ENCODE measurements around the gene SPEM2.

SPEM2 gene

GRCh38 chr17:7425316-7425715 lies at the start of gene SPEM2:
Gene SPEM2 (plus strand): TSS chr17:7425616. CDS start chr17:7425689, 73 bp downstream.
- no peak for DNase-seq

DNA sequence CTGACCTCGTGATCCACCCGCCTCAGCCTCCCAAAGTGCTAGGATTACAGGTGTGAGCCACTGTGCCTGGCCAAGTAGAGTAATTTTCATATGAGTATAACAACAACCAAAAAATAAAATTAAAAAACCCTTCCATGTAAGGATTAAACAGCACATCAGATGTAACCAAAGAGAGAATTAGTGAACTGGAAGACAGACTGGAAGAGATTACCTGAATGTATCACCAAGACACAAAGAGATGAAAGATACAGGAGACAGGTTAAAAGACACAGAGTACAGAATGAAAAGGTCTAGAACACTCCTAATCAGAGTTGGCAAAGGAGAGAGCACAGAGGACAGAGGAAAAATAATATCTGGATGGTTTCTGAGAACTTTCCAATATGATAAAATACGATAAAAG lies 46.3 kb upstream of the SPEM2 start:
- DNase-seq: no peak

DNA sequence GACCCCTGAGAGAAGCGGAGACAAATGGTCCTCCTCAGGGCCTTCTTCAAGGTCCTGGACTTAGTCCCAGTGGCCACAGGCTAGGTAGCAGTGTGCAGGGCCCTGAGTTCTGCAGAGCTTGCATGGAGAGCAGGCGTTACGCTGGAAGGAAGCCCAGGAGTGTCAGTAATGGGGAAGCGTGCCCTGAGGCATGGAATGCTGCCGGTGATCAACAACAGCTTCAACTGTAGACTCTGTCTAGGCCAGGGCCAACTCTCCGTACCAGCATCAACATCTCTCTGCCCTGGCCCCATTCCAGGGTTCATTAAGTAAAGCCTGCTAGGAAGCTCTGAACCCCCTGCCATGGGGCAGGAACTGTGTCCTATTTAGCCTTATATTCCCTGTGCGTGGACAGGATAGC lies 45.1 kb upstream of the SPEM2 start:
- DNase-seq: peak in 2 of 3 experiments; percentile 6 to 23

GRCh38 chr17:7380855-7381683 lies 44.3 kb upstream of the SPEM2 start, which contains the start of gene TNK1:
Gene TNK1 (plus strand): TSS chr17:7381089. CDS start chr17:7382927, 1,838 bp downstream.
- DNase-seq: peak in 2 of 3 experiments; percentile 9 to 14

- DNase-seq: no peak
Observed at GRCh38 chr17:7382901-7383300, 42.5 kb upstream of the SPEM2 start.

DNA sequence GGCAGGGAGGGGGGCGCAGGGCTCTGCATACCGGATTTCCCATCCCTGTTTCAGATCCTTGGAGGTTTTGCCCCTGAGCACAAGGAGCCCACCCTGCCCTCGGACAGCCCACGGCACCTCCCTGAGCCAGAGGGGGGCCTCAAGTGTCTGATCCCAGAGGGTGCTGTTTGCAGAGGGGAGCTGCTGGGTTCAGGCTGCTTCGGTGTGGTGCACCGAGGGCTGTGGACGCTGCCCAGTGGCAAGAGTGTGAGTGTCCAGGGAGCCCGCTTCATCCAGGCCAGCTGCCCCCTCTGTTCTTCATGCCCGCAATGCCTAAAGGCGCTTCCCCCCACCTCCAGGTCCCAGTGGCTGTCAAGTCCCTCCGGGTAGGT lies 42.1 kb upstream of the SPEM2 start:
- DNase-seq: no peak

GRCh38 chr17:7383742-7384488 lies 41.5 kb upstream of the SPEM2 start:
- peak in 1 of 3 experiments; percentile 63 for DNase-seq

- DNase-seq: no peak
Observed at GRCh38 chr17:7384489-7385081, 40.8 kb upstream of the SPEM2 start.

DNA sequence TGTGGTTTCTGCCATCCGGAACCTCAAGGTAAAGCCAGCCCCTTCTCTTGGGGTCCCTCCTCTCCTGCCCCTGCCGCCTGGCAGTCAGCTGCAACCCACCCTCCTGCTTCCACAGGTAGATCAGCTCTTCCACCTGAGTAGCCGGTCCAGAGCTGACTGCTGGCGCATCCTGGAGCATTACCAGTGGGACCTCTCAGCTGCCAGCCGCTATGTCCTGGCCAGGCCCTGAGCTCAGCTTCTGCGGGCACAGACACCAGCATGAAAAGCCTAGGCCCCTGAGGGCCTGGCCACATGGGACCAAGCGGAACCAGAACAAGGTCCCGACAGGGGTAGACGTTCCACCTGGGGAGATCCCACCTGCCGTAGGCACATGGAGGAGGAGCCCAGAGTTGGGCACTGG lies 36.6 kb upstream of the SPEM2 start:
- DNase-seq: no peak

- DNase-seq: no peak
Observed at GRCh38 chr17:7389924-7390910, 35.2 kb upstream of the SPEM2 start.

DNA sequence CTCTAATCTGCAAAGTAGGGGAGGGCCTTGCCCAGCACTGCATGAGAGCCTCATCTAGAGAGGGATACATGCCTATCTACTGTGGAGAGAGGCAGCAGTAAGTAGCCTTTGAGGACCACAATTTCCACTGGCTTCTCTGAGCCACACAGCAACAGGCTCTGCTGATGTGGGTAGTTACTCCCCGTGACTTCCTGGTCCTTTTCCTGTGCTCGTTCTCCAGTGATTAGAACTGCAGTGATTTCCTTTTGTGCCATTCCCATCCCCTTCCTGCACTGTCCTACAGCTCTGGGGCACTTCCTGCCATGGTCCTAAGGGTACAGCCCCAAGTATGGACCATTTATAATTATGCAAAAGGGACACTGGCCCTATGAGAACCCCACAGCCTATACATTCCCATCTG lies 34.1 kb upstream of the SPEM2 start:
- DNase-seq: no peak

- DNase-seq: no peak
Observed at GRCh38 chr17:7392696-7393612, 32.5 kb upstream of the SPEM2 start.

GRCh38 chr17:7393613-7394451 lies 31.6 kb upstream of the SPEM2 start:
- DNase-seq: peak; percentile 46 to 75 (median 68)

DNA sequence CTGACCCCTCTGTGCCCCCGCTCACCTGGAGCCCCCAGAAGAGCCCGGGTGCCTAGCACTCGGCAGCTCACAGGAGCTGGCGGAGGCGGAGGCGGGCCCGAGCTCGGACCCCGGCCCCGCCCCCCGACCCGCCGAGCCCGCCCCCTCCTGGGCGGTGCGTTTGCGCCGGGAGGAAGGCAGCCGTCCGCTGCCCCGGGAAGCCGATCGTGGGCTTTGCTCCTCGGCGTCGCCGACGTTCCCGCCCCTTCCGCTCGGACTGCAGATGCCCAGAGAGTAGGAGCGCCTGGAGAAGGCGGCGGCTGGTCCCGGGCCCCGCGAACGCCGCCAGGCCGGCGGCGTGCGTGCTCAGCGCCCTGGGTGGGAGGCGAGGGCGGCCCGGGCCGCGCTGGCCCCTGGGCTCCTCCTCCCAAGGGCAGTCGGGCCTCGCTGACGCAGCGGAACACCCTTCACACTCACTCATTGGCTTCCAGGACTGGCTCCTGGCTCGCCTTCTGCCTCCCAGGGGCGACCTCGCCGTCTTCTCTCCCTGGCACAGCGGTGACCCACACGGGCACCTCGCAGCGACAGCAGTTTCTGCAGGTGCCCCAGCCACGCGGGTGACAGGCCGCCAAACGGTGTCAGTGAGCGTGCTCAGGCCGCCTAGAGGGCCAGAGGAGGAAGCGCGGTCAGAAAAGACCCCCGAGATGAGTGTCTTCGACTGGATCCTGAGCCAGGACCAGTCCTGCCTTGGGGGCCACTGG lies 30.8 kb upstream of the SPEM2 start, which contains the start of gene PLSCR3:
TSS of gene PLSCR3 (minus strand) at position 74 of the 740 bp plus-strand sequence. CDS start 415 bp downstream, outside the sequence.
- DNase-seq: peak; percentile 75 to 81 (median 77)

DNA sequence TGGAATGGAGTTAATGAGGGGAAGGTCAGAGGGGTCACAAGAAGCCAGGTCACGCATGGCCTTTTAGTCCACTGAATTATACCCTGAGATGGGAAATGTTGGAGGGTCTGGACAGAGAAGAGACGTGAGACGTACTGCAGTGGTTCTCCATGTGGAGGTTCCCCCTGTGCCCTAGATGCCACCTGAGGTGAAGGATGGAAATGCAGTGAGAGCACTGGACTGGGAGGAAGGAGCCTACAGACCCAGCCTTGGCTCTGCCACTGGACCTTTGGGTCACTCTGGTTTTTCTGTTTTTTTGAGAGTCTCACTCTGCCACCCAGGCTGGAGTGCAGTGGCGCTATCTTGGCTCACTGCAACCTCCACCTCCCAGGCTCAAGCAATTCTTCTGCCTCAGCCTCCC lies 29.3 kb upstream of the SPEM2 start:
- no peak for DNase-seq

DNA sequence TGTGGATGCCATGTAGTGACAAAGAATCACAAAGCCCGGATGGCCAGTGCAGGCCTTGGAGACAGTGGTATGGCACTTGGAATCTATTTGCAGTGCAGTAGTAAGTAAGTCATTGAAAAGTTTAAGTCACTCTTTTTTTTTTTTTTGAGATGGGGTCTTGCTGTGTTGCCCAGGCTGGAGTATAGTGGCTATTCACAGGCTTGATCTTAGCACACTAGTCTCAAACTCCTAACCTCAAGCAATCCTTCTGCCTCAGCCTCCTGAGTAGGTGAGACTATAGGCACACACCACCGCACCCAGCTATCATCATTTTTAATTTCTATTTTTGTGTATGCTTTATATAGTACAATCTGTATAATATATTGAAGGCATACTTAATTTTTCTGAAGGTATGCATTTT lies 26.8 kb upstream of the SPEM2 start:
- no peak for DNase-seq

GRCh38 chr17:7403043-7403726 lies 22.2 kb upstream of the SPEM2 start:
- peak in 2 of 3 experiments; percentile 68 to 71 for DNase-seq

GRCh38 chr17:7403727-7403976 lies 21.8 kb upstream of the SPEM2 start:
- peak in 2 of 3 experiments; percentile 82 to 89 for DNase-seq
